HepG2 (cell line): ENCODE results near the gene NAALAD2. TPM values are rescaled to one million over a fixed set of nuclear protein-coding genes. Genes with fewer than 3 reads are reported as not detected.

Experiments
- ATAC-seq: fragments of 200-7000 bp; cut with Tn5 transposase; 3 replicates; pipeline ENCODE4 v1.9.1; 2020; ENCODE audit warnings: mild to moderate bottlenecking, moderate library complexity
- BruUV-seq: library from RNA; stranded (reverse); fragments of 400-500 nt; replicated peaks from 2 replicates; lab custom pipeline; 2021; lab: Mats Ljungman, UMichigan
- CTCF ChIA-PET: fragments of 300-600 bp; formaldehyde crosslinking; extraction: SDS; loops from one replicate; lab custom pipeline; 2021; ENCODE audit warnings: low total read pairs, inconsistent platforms, low intra/inter-chr PET ratio; lab: Yijun Ruan, JAX
- POLR2A ChIA-PET: fragments of 350-600 bp; sonication (Branson Sonifier 250); formaldehyde crosslinking; loops from one replicate; lab custom pipeline; 2020; ENCODE audit warnings: antibody characterized with exemption, inconsistent platforms; lab: Yijun Ruan, JAX
- DNase-seq: peaks from one replicate; pipeline ENCODE4 v3.0.0-alpha.2; 2015; ENCODE audit warnings: low spot score
- FAIRE-seq: peaks from 3 replicates; lab custom pipeline; 2011; peaks lifted over from hg19 to GRCh38; lab: Jason Lieb, UNC
- H2AFZ ChIP-seq: one replicate; pipeline ENCODE4 v1.6.1; 2011; ENCODE audit warnings: low read length, inconsistent platforms
- H3K27ac ChIP-seq: fragments of 300-600 bp; 3 replicates; pipeline ENCODE4 v1.8.0; 2011; ENCODE audit warnings: mixed run types, mild to moderate bottlenecking, mixed read lengths, low read length, inconsistent platforms; ENCODE audit not compliant: insufficient read depth; ENCODE audit errors: extremely low read length
- H3K27me3 ChIP-seq, 2 experiments: fragments of 200-600 bp in 1 of 2; 2 replicates in 1 of 2; 3 replicates in 1 of 2; pipeline versions ENCODE4 v1.6.0 to v1.8.0; 2011; ENCODE audit warnings: low read length in 2 of 2, mild to moderate bottlenecking in 2 of 2, moderate library complexity in 2 of 2, inconsistent platforms in 1 of 2; ENCODE audit not compliant: insufficient read depth in 2 of 2, control insufficient read depth in 1 of 2
- H3K36me3 ChIP-seq, 2 experiments: fragments of 200-600 bp in 1 of 2; replicated peaks in 1 of 2; 2 replicates in 1 of 2; 3 replicates in 1 of 2; pipeline versions ENCODE4 v1.5.1 to v1.8.0; 2011; ENCODE audit warnings: low read length in 2 of 2, inconsistent platforms in 1 of 2; ENCODE audit not compliant: insufficient read depth in 2 of 2, control insufficient read depth in 1 of 2
- H3K4me1 ChIP-seq: 2 replicates; pipeline ENCODE4 v1.5.1; 2012; ENCODE audit warnings: low read length, inconsistent platforms; ENCODE audit not compliant: insufficient read depth
- H3K4me2 ChIP-seq: 2 replicates; pipeline ENCODE4 v1.6.0; 2011; ENCODE audit warnings: low read depth, low read length, inconsistent platforms
- H3K4me3 ChIP-seq, 3 experiments: fragments of 200-600 bp in 1 of 3; sonication (generic), shearing (Covaris generic) in 1 of 3; replicated peaks in 1 of 3; 2 replicates each; pipeline ENCODE4 v1.5.1; 2011 to 2016; ENCODE audit warnings: low read length in 3 of 3, inconsistent platforms in 2 of 3, low read depth in 2 of 3, mild to moderate bottlenecking in 2 of 3, control low read depth in 1 of 3, mixed read lengths in 1 of 3; ENCODE audit not compliant: insufficient read depth in 1 of 3
- H3K79me2 ChIP-seq: one replicate; pipeline ENCODE4 v1.6.1; 2011; ENCODE audit warnings: low read length, inconsistent platforms; ENCODE audit not compliant: insufficient read depth
- H3K9ac ChIP-seq: 2 replicates; pipeline ENCODE4 v1.6.0; 2011; ENCODE audit warnings: mild to moderate bottlenecking, low read depth, low read length, inconsistent platforms; ENCODE audit not compliant: insufficient read depth
- H3K9me3 ChIP-seq: 2 replicates; pipeline ENCODE4 v1.5.1; 2012; ENCODE audit warnings: mild to moderate bottlenecking, low read length
- H4K20me1 ChIP-seq: 2 replicates; pipeline ENCODE4 v1.6.0; 2011; ENCODE audit warnings: inconsistent platforms, mild to moderate bottlenecking, low read length, moderate library complexity; ENCODE audit not compliant: insufficient read depth
- BCL3 ChIP-seq: sonication (generic); formaldehyde crosslinking; IDR thresholded peaks from 2 replicates; pipeline ENCODE4 v1.5.1; 2020; ENCODE audit warnings: mild to moderate bottlenecking, missing genetic modification reagents, moderate library complexity
- DMAP1 ChIP-seq: IDR thresholded peaks from 2 replicates; pipeline ENCODE4 v1.6.1; 2016
- FIP1L1 ChIP-seq: fragments of 200-400 bp; formaldehyde crosslinking; IDR thresholded peaks from 2 replicates; pipeline ENCODE4 v1.6.1; 2018; ENCODE audit warnings: low read depth, mild to moderate bottlenecking, low read length, moderate library complexity, borderline replicate concordance; ENCODE audit not compliant: insufficient read depth
- GATA4 ChIP-seq: sonication (generic); IDR thresholded peaks from 2 replicates; pipeline ENCODE4 v1.6.1; 2016; ENCODE audit warnings: antibody characterized with exemption, low read depth, borderline replicate concordance
- GPBP1L1 ChIP-seq: sonication (generic); formaldehyde crosslinking; IDR thresholded peaks from 2 replicates; pipeline ENCODE4 v1.5.0; 2020; ENCODE audit warnings: mild to moderate bottlenecking, missing genetic modification reagents
- HNRNPL ChIP-seq: fragments of 200-400 bp; formaldehyde crosslinking; IDR thresholded peaks from 2 replicates; pipeline ENCODE4 v1.6.1; 2017; ENCODE audit warnings: mild to moderate bottlenecking, low read depth, low read length
- NONO ChIP-seq, 2 experiments: fragments of 450-650 bp in 1 of 2; sonication (generic) in 1 of 2; formaldehyde crosslinking in 1 of 2; IDR thresholded peaks in 1 of 2; conservative IDR thresholded peaks in 1 of 2; 2 replicates each; pipeline versions ENCODE4 v1.6.1 to v1.8.0; 2017 to 2022; ENCODE audit warnings: mild to moderate bottlenecking in 1 of 2, missing genetic modification reagents in 1 of 2, moderate library complexity in 1 of 2
- ONECUT2 ChIP-seq: sonication (generic); formaldehyde crosslinking; IDR thresholded peaks from 2 replicates; pipeline ENCODE4 v1.4.0; 2020; ENCODE audit warnings: missing genetic modification reagents
- ZFYVE20 ChIP-seq: sonication (generic); formaldehyde crosslinking; IDR thresholded peaks from 2 replicates; pipeline ENCODE4 v1.8.0; 2023; ENCODE audit warnings: low read depth, mild to moderate bottlenecking, moderate library complexity, missing genetic modification reagents, borderline replicate concordance
- ZNF430 ChIP-seq: sonication (generic); formaldehyde crosslinking; IDR thresholded peaks from 2 replicates; pipeline ENCODE4 v1.9.0; 2021; ENCODE audit warnings: mild to moderate bottlenecking, missing genetic modification reagents
- ZNF713 ChIP-seq: sonication (generic); formaldehyde crosslinking; IDR thresholded peaks from 2 replicates; pipeline ENCODE4 v1.4.0; 2020; ENCODE audit warnings: mild to moderate bottlenecking, missing genetic modification reagents
- ZNF749 ChIP-seq: sonication (generic); formaldehyde crosslinking; IDR thresholded peaks from 2 replicates; pipeline ENCODE4 v1.8.0; 2022; ENCODE audit warnings: mild to moderate bottlenecking, missing genetic modification reagents, moderate library complexity, borderline replicate concordance
- WGBS: methylation state at CpG from one replicate; pipeline ENCODE4 v1.1.6; 2017; ENCODE audit warnings: low lambda C conversion rate; 5-methylcytosine and 5-hydroxymethylcytosine counted together
- in situ Hi-C: cut with HindIII; loops from 2 replicates; pipeline ENCODE4 v1.10.0; 2017; ENCODE audit warnings: low pct_unique_long_range_greater_than_20kb; ENCODE audit not compliant: extremely low pct_ligation_motif_present
- intact Hi-C: fragments of 100-400 bp; cut with micrococcal nuclease; formaldehyde crosslinking; loops from one replicate; pipeline ENCODE4 v1.10.0; 2022; ENCODE audit not compliant: unreplicated experiment
- polyA plus RNA-seq, 8 experiments: library from polyadenylated mRNA; depleted of rRNA in 3 of 8; stranded (reverse) in 7 of 8; unstranded in 1 of 8; fragments of >200 nt; fragmentation: Illumina TruSeq in 4 of 8; extraction: Trizol in 4 of 8; gene quantifications; 2 replicates each; pipeline versions ENCODE4 v1.2.1 to v1.2.3, GENCODE V29; 2011 to 2016; ENCODE audit warnings: low read depth in 4 of 8, missing spikeins in 1 of 8, mixed read lengths in 1 of 8; ENCODE audit not compliant: insufficient read depth in 1 of 8
- total RNA-seq, 5 experiments: library from RNA; depleted of rRNA; stranded (reverse); fragments of >200 nt; fragmentation: Illumina TruSeq; extraction: Trizol; gene quantifications; 2 replicates each; pipeline ENCODE4 v1.2.3, GENCODE V29; 2016; ENCODE audit warnings: low read depth in 1 of 5

NAALAD2 gene
- total and polyA plus RNA-seq, 2 of the 13 experiments (the other 11 are each of a cell fraction or from before 2014, with no cell fraction given), result 8.0 to 8.9 TPM

- Histone ChIP-seq H3K27me3 (no peaks in the 10 kb centered on the region), H3K79me2 (no peaks in the 10 kb centered on the region), H3K36me3 (no peaks in the 10 kb centered on the region; a peak in 1 of 5 replicates), H3K27ac (no peak overlapping the region), H2AFZ (no peak overlapping the region), H3K4me3 (no peak overlapping the region)
- in situ Hi-C loops, result no loop called here
- POLR2A ChIA-PET, result no interaction called here
- CTCF ChIA-PET, result no interaction called here
- no TSS peak for BruUV-seq
- TF ChIP-seq ZNF749, result no peak
- no peak for TF ChIP-seq GPBP1L1 (CRISPR knock-in tag)
- no peak for TF ChIP-seq NONO (IDR thresholded peaks at IDR 0.05)
- TF ChIP-seq NONO (CRISPR knock-in tag; conservative IDR thresholded peaks at IDR 0.05), result no peak
- TF ChIP-seq ONECUT2 (CRISPR knock-in tag), result no peak
- no peak for TF ChIP-seq HNRNPL
- no peak for TF ChIP-seq ZNF713 (CRISPR knock-in tag)
- TF ChIP-seq ZNF430 (CRISPR knock-in tag), result no peak
- no peak for TF ChIP-seq BCL3 (CRISPR knock-in tag)
- no peak for TF ChIP-seq ZFYVE20 (CRISPR knock-in tag)
- TF ChIP-seq FIP1L1, result no peak
- no peak for TF ChIP-seq DMAP1 (CRISPR knock-in tag)
- no peak for TF ChIP-seq GATA4
- TF ChIP-seq, all 625 proteins: peak for 0
- 67% methylated on average over 3 of the region's 3 CpGs for WGBS
- no peak for ATAC-seq
- Histone ChIP-seq H3K9ac (no peak overlapping the region), H3K4me1 (no peaks in the 10 kb centered on the region), H3K9me3 (no peaks in the 10 kb centered on the region), H4K20me1 (no peaks in the 10 kb centered on the region), H3K4me2 (no peak overlapping the region)
- intact Hi-C loops, result no loop called here
- no peak for FAIRE-seq
- no peak for DNase-seq
These were observed 53.4 kb downstream of the NAALAD2 start for GRCh38 chr11:90187839-90188238.
